ENCODE data around the gene FAM13A.

DNA sequence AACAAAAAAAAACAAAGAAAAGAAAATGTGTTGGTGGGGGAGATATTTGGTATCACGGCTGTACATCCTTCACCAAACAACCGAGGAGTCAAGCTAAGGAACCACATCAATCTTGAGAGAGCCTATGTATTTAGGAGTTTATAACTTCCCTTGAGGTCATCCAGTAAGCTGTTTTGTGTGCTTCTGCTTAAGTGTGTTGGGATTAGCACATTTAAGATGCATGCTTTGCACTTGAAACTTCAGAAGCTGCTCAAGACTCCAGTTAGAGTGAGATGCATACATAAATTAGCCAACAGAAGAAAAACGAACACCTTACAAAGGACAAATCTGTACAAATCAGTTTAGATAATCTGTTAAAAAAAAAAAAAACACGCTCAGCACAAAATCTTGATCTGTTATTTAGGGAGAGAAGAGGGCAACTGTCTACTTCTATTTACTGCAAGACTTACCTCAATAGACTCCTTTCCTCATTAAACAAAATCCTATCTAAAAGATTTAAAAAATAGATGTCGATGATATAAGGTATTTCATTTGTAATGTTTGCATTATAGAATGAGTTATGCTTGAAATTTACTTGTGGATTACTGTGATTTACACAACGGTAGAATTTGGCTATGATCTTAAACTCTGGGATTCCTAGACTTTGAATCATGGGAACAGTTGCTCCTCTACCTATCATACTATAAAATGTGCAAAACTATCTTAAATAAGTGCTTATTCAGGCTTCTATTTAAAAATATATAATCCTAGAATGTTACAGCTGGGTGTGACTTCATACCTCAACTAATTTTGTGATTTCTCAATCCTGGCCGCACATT lies 305.5 kb downstream of the FAM13A start:
- no peak for TF ChIP-seq ZBTB7A (IDR thresholded peaks at IDR 0.05; ENCODE audit: low read depth)
- TF ChIP-seq CEBPB (IDR thresholded peaks at IDR 0.05): no peak
- TF ChIP-seq EP300 (IDR thresholded peaks at IDR 0.05; ENCODE audit: borderline replicate concordance): no peak
- no peak for TF ChIP-seq MAX (IDR thresholded peaks at IDR 0.05)
